ENCODE results near the gene ZNF469. TPM values are rescaled to one million over a fixed set of nuclear protein-coding genes. Genes with fewer than 3 reads are reported as not detected.

Gene ZNF469
- total and polyA plus RNA-seq, 9 of the 15 experiments (the other 6 are each of a cell fraction or from before 2014, with no cell fraction given): 0.01 to 0.04 TPM; not detected in 7

DNA sequence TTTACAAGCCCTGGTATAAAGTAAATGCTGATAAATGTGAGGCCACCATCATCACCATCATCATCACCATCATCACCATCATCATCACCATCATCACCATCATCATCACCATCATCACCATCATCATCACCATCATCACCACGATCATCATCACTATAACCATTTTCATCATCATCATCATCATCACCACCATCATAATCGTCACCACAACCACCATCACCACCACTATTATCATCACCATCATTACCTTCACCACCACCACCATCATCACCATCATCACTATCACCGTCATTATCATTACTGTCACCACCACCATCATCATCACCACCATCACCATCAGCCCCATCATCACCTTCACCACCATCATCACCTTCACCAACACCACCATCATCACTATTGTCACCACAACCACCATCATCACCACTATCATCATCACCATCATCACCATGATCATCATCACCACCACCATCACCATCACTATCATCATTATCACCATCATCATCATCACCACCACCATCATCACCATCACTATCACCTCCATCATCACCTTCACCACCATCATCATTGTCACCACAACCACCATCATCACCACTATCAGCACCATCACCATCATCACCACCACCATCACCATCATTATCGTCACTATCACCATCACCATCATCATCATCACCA is 16.6 kb upstream of the ZNF469 start (continued):
- TF ChIP-seq RBM25 (IDR thresholded peaks at IDR 0.05; ENCODE audit: low read depth, low read length, severe bottlenecking) (no peak), NFATC3 (IDR thresholded peaks at IDR 0.05) (no peak), ATF1 (CRISPR knock-in tag; IDR thresholded peaks at IDR 0.05) (no peak), ATF1 (tag; IDR thresholded peaks at IDR 0.05) (peak; percentile 64), HDAC1 (IDR thresholded peaks at IDR 0.05) (peak in 1 of 2 experiments; percentile 47; a peak in 1 of 4 replicates), HIVEP1 (CRISPR knock-in tag; IDR thresholded peaks at IDR 0.05) (no peak), OTX1 (CRISPR knock-in tag; IDR thresholded peaks at IDR 0.05) (peak; percentile 6; the same call in 1 of the 2 replicates), FOXK2 (conservative IDR thresholded peaks at IDR 0.05 in 1 of 2, IDR thresholded peaks at IDR 0.05 in 1 of 2; ENCODE audit: low read depth in 2 of 2) (no peak), ASH1L (IDR thresholded peaks at IDR 0.05; ENCODE audit: borderline replicate concordance, low read depth, partially characterized antibody) (peak; percentile 16), BCOR (IDR thresholded peaks at IDR 0.05) (peak; percentile 14; the same call in 1 of the 2 replicates), EP300 (IDR thresholded peaks at IDR 0.05; ENCODE audit: low read length) (no peak)
- TF ChIP-seq, protein P1, sequence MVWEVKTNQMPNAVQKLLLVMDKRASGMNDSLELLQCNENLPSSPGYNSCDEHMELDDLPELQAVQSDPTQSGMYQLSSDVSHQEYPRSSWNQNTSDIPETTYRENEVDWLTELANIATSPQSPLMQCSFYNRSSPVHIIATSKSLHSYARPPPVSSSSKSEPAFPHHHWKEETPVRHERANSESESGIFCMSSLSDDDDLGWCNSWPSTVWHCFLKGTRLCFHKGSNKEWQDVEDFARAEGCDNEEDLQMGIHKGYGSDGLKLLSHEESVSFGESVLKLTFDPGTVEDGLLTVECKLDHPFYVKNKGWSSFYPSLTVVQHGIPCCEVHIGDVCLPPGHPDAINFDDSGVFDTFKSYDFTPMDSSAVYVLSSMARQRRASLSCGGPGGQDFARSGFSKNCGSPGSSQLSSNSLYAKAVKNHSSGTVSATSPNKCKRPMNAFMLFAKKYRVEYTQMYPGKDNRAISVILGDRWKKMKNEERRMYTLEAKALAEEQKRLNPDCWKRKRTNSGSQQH (CRISPR knock-in tag; IDR thresholded peaks at IDR 0.05): peak; percentile 10; the same call in 1 of the 2 replicates
- TF ChIP-seq, protein P2, sequence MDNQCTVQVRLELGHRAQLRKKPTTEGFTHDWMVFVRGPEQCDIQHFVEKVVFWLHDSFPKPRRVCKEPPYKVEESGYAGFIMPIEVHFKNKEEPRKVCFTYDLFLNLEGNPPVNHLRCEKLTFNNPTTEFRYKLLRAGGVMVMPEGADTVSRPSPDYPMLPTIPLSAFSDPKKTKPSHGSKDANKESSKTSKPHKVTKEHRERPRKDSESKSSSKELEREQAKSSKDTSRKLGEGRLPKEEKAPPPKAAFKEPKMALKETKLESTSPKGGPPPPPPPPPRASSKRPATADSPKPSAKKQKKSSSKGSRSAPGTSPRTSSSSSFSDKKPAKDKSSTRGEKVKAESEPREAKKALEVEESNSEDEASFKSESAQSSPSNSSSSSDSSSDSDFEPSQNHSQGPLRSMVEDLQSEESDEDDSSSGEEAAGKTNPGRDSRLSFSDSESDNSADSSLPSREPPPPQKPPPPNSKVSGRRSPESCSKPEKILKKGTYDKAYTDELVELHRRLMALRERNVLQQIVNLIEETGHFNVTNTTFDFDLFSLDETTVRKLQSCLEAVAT (IDR thresholded peaks at IDR 0.05): 0 out of 4 replicates have a peak, but pooled peaks of 1 of the 2 experiments have one; percentile 10
- TF ChIP-seq, protein P3, sequence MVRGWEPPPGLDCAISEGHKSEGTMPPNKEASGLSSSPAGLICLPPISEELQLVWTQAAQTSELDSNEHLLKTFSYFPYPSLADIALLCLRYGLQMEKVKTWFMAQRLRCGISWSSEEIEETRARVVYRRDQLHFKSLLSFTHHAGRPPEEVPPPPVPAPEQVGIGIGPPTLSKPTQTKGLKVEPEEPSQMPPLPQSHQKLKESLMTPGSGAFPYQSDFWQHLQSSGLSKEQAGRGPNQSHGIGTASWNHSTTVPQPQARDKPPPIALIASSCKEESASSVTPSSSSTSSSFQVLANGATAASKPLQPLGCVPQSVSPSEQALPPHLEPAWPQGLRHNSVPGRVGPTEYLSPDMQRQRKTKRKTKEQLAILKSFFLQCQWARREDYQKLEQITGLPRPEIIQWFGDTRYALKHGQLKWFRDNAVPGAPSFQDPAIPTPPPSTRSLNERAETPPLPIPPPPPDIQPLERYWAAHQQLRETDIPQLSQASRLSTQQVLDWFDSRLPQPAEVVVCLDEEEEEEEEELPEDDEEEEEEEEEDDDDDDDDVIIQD (CRISPR knock-in tag; IDR thresholded peaks at IDR 0.05): no peak
- TF ChIP-seq, protein P4, sequence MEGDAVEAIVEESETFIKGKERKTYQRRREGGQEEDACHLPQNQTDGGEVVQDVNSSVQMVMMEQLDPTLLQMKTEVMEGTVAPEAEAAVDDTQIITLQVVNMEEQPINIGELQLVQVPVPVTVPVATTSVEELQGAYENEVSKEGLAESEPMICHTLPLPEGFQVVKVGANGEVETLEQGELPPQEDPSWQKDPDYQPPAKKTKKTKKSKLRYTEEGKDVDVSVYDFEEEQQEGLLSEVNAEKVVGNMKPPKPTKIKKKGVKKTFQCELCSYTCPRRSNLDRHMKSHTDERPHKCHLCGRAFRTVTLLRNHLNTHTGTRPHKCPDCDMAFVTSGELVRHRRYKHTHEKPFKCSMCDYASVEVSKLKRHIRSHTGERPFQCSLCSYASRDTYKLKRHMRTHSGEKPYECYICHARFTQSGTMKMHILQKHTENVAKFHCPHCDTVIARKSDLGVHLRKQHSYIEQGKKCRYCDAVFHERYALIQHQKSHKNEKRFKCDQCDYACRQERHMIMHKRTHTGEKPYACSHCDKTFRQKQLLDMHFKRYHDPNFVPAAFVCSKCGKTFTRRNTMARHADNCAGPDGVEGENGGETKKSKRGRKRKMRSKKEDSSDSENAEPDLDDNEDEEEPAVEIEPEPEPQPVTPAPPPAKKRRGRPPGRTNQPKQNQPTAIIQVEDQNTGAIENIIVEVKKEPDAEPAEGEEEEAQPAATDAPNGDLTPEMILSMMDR (IDR thresholded peaks at IDR 0.05 in 2 of 3, conservative IDR thresholded peaks at IDR 0.05 in 1 of 3; ENCODE audit: insufficient read depth in 2 of 3, low read depth in 1 of 3, low read length in 3 of 3): no peak

Data from K562 (cell line).